Hematopoietic multipotent progenitor cell (in vitro differentiated cells): ENCODE measurements around the gene GULP1. TPM values are rescaled to one million over a fixed set of nuclear protein-coding genes. Genes with fewer than 3 reads are reported as not detected.
"Not testable (repeated sequence)": the region's sequence is repeated elsewhere in the genome, so short reads cannot be mapped to it uniquely, and the experiment has no call there.

ENCODE experiments used
- DNase-seq, 3 donors: peaks; one replicate each; pipeline ENCODE4 v3.0.0-alpha.2; 2011 to 2015; ENCODE audit warnings: low read depth in 2 of 3, low spot score in 2 of 3
- total RNA-seq: library from RNA; depleted of rRNA; stranded (reverse); fragments of >200 nt; gene quantifications from one replicate; pipeline ENCODE4 v1.2.3, GENCODE V29; 2012

GULP1 gene
- total RNA-seq, 1 donor, result under 0.01 TPM

DNA sequence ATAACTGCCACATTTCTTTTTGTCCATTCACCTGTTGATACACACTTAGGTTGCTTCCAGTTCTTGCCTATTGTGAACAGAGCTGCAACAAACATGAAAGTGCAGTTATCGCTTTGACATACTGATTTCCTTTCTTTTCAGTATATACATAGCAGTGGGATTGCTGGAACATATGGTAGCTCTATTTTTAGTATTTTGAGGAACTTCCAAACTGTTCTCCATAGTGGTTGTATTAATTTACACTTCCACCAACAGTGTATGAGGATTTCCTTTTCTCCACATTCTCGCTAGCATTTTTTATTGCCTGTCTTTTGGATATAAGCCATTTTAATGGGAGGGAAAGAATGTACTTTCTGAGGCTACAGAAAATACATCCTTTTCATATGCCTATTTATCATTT is 167.4 kb downstream of the GULP1 start:
- DNase-seq, result no peak

GRCh38 chr2:188466078-188466477 is 174.4 kb downstream of the GULP1 start:
- DNase-seq, result not testable (repeated sequence)

GRCh38 chr2:188466761-188467160 is 175.1 kb downstream of the GULP1 start:
- no peak for DNase-seq

GRCh38 chr2:188471166-188471565 is 179.5 kb downstream of the GULP1 start:
- DNase-seq, result no peak

- DNase-seq, result no peak
These were observed 181.6 kb downstream of the GULP1 start for GRCh38 chr2:188473306-188473705.

DNA sequence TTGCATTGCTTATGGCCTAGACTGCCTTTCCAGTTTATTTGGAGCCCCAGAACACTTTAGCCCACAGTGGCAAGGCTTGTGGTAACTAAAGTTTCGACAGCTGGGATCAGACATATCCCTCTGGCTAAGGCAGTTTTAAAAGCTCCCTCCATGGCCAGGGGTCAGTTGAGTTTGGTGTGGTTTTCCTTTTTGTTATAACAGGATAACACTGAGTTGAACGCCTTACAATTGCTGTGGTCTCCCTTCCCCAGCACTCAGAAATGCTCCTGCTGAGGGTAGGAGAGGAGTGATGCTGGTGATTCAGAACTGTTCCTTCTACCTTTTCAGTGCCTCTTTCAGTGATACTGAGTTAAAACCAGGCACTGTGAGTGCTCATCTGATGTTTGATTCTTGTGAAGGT is 182.6 kb downstream of the GULP1 start:
- DNase-seq, result no peak

DNA sequence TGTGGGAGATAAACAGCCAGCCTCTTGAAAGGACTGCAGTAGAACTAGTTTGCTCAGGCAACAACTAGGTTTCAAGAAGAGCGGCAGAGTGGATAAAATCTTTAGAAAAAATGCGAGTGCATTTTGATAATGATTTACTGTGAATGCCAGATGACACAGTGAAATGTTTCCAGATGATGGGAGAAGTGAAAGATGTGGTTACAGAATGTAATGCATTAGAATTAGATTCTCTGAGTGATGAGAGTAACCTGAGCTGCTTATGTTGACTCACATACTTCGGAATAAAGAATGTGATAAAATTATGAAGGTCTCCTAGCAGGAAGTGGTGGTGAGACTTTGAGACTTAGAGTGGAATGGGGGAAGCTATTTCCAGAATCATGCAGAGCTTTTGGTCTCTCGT is 184.3 kb downstream of the GULP1 start:
- no peak for DNase-seq

GRCh38 chr2:188477564-188478103 is 186.0 kb downstream of the GULP1 start:
- no peak for DNase-seq

GRCh38 chr2:188478724-188479123 is 187.1 kb downstream of the GULP1 start:
- DNase-seq, result no peak

- DNase-seq, result no peak
These were observed 189.8 kb downstream of the GULP1 start for GRCh38 chr2:188481474-188481873.

DNA sequence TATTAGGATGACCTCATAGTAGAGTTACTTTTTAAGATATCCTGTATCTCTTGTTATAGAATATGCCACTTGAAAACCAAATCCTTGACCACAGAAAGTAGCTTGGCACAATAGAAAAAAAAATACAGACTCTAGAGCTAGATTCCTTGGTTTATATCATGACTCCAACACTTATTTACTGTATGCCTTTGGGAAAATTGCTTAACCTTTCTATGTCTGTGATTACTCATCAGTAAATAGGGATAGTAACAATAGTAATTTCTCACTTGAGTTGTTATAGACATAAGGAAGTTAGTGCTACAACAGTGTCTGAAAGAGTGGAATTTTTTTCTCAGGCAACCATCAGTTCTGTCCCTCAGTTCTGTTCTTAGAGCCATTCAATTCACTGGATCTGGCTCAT is 193.8 kb downstream of the GULP1 start:
- DNase-seq, result no peak

GRCh38 chr2:188492751-188493150 is 201.1 kb downstream of the GULP1 start:
- DNase-seq, result no peak

- no peak for DNase-seq
These were observed 203.2 kb downstream of the GULP1 start for GRCh38 chr2:188494906-188495305.

DNA sequence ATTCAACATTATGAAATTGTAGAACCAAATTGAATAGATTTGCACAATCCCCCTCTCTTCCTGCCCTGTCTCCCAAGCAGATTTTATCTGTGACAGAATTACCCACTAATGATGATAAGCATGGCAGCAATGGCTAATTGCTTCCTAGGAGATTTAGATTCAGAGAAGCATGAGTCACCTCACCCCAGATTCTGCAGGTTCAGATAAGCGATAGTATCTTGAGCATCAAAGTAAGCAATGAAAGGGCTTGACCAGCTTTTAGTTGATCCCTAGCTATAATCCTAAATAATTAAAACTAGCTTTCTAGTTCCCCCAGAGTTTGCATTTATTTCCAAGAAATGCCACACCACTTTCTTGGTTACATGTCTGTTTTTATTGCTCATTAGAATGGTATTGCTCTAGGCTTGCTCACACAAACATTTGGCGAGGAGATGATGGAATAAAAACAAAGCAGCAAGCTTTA is 204.3 kb downstream of the GULP1 start:
- DNase-seq, result no peak

DNA sequence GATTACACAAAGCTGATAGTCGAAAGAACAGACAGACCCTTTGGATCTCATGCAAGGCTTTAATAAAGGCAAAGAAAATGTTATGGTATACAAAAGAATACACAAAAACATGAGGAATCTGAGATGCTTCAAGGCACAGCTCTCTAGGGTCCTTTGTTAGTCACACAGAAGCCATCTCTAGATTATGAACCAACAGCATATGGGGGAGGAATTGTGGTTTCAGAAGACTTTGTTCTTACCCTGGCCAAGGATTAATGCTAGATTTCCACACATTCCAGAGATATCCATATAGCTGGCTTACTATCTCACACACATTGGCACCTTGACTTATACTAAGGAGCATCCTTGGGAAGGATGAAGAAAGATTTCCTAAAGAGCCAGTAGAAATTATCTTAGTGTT is 206.1 kb downstream of the GULP1 start:
- DNase-seq, result no peak

GRCh38 chr2:188503975-188504374 is 212.3 kb downstream of the GULP1 start:
- DNase-seq, result no peak

DNA sequence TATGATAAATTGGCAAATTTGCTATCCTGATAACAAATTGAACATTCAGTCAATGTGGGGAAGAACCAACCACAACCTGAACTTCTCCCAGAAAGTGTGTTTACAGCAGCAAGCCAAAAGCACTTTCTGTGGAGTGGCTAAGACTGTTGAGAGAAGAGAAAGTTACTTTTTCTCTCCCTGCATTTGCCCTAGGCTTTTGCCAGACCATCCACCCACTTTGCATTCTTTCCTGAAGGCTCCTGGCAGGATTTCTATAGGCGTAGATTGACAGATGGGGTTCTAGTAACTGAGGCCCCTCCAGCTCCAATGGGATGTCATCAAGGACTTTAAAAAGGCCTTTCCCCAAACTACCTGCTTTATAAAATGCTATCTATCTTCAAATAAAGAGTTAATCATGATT is 215.2 kb downstream of the GULP1 start:
- no peak for DNase-seq

DNA sequence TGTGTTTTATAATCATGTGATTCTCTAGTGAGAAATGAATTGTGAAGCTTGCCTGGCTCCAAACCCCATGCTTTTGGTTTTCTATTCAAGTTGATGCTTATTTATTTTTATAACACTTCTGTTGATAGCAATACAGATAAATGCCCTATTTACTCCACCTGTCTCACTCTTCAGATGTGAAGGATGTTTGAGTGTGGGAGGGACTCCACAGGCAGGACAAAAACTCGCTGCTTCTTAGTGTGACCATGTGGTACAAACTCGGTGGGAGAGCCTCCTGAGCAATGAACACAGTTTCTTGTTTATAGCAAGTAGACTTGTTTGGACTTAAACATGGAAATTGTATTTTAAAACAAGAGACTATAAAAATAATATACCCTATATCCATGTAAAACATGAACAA is 219.7 kb downstream of the GULP1 start:
- no peak for DNase-seq

- DNase-seq, result peak in 2 of 3 donors; percentile 36 to 69
These were observed 220.8 kb downstream of the GULP1 start for GRCh38 chr2:188512456-188512855.

GRCh38 chr2:188515918-188516317 is 224.2 kb downstream of the GULP1 start:
- no peak for DNase-seq

GRCh38 chr2:188517549-188518215 is 226.0 kb downstream of the GULP1 start:
- DNase-seq, result no peak

GRCh38 chr2:188518381-188518780 is 226.7 kb downstream of the GULP1 start:
- DNase-seq, result no peak

DNA sequence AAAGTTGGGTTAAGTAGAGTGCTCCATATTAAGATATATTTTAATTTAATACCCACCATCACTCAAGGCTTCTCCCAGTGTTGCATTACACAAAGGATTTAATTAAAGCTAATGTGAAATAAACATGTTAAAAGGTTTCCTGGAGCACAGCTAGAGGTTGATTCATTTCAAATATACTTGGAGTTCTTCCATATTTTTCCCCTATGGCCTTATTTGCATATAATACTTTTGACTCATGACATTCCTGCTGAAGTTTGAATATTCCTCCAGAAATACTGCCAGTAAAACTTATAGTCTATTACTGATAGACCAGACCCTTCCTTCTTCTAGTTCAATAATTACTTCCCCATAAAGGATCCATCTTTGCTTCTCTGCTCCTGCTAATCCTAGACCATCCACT is 227.5 kb downstream of the GULP1 start:
- no peak for DNase-seq
